OCI-M1 (cell line): ENCODE data around the gene RPS21.
A peak's percentile ranks its signal among the peaks of the same experiment; 100 is the strongest.

Experiments used
- DNase-seq: peaks from one replicate; lab custom pipeline; 2025; lab: John Stamatoyannopoulos, UW

Gene RPS21

DNA sequence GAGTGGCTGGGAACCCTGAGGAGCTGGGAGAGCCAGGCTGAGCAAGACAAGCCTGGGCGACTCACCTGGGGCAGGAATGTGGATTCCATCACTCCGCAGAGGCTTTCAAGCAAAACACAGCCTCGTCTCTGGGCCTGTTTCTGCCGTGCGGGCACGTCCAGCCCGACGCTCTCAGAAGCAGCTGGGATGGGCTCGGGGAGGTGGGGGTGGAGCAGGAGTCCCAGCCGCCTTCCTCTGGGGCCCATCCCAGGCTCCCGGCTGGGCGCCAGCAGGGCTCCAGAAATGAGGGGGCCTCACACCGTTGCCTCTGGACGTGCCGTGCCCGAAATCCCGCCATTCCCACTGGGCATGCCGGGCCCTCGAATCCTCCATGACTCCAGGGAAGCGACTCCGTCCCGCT lies 8.7 kb upstream of the RPS21 start:
- DNase-seq, result no peak

DNA sequence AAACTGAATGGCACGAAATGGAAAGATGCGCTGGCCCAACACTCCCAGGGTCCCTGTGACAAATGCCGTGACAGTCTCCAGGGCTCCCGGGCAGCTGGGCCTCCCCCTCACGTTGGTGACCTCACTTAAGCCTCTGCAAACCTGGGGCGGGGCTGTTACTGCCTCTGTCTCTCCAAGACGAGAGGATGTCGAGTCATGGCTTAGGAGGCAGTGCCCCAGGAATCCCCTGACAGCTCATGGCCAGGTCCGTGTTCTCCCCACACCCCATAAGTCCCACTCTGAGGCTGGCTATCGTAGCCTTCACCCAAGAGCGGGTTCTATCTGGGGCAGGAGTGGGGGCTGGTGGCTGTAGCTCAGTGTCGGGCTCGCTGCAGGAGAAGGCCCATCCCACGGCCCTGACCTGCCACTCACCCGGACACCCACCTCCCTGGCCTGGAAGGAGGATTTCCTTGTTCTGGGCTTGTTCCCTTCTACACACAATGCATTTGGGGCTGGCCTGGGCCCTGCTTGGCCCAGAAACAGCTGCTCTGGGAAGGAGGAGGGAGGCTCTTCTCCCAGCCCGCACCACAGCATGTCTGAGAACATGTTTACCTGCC lies 5.6 kb upstream of the RPS21 start:
- no peak for DNase-seq

DNA sequence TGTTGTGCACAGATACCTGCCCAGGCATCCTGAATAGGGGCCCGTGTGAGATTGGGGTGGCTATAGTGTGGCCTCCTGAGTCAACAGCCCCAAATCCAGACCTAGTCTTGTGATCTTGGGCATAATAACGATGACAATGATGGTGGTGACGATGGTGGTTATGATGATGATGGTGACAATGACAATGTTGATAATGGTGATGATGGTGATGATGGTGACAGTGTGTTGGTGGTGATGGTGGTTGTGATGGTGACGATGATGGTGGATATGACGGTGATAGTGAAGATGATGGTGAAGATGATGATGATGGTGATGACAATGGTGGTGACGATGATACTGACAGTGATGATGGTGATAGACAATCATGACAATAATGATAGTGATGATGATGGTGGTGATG lies 5.1 kb upstream of the RPS21 start:
- no peak for DNase-seq

DNA sequence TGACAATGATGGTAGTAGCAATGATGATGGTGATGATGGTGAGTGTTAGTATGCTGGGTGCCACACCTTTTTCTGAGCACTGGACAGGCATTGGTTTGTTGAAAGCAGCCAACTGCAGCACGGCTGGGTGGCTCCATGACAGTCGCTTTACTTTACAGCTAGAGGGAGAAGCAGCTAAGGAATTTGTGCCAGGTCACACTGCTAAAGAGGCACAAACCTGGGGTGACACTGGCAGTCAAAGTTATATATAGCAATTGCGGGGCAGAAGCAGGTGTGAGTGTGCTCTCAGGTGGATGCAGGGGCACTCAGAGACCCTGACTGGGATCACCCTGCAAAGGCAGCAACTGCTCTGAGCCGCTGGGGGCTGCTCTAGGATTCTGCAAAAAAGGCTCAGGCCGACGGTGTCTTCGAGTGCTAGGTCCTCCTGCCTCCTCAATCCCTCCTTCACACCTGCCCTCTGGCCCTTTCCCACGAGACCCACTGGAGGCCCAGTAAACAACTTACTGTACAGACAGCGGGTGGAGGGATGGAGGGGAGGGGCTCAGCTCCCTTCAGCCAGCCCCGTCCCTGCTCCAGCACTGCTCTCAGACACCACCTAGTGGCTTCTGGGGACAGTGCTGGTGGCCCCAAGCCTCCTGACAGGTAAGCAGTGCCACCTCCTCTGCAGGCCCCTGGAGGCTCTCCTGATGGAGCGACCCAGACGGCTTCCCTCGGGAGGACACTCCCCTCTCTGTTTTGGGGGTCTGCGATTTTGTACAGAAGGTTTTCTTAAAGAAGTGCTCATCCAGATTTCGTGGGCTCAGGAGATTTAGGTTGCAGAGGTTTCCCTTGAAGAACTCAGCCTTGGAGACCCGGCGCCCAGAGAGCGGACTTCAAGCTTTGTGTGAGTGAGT lies 4.4 kb upstream of the RPS21 start:
- DNase-seq, result peak; percentile 84

DNA sequence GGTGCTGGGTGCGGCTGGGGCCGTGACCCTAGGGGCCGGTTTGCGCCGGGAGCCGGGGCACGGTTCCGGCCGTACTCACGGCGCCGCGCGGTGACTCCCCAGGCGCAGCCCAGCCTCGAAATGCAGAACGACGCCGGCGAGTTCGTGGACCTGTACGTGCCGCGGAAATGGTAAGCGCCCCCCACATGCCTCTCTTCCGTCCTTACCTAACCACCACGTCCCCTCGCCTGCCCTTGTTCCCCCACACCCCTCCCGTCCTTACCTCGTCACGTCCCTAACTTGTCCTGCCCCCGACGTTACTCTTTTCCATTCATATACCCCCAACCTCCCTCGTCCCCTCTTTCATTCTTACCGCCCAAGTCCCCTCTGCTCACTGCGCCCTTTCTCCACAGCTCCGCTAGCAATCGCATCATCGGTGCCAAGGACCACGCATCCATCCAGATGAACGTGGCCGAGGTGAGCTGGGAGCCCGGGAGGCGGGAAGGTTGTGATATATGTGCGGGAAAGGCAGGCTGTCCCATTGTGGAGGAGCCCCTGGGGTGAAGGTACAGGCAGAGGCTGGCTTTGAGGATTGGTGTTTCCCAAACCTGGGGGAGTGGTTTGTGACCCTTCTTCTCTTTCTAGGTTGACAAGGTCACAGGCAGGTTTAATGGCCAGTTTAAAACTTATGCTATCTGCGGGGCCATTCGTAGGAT lies 463 bp downstream of the RPS21 start:
- no peak for DNase-seq

DNA sequence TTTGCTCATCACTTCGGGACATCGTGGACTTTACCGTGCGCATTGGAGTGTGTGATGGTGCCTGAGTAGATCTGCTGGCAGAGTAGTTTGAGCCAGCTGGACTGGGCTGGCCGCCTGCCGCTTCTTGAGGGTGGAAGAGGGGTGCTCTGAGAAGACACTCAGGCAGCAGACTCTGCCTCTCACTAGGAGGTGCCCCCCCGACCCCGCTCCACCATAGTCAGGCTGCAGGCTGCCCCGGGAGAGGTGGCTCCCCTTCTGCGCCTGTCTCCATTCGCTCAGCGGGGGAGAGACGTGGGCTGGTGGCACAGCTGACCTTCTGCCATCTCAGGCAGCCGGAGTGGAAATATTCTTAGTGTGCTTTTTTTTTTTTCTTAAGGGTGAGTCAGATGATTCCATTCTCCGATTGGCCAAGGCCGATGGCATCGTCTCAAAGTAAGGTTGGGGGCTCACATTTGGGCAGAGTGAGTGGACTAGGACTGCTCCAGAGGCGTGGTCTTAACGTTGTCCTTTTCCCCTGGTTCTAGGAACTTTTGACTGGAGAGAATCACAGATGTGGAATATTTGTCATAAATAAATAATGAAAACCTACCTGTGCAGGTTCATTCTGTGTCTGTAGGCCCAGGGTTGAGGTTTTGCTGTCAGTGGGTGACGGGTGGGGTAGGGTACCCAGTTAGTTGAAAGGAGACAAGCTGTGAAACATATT lies 1.2 kb downstream of the RPS21 start:
- DNase-seq, result no peak

DNA sequence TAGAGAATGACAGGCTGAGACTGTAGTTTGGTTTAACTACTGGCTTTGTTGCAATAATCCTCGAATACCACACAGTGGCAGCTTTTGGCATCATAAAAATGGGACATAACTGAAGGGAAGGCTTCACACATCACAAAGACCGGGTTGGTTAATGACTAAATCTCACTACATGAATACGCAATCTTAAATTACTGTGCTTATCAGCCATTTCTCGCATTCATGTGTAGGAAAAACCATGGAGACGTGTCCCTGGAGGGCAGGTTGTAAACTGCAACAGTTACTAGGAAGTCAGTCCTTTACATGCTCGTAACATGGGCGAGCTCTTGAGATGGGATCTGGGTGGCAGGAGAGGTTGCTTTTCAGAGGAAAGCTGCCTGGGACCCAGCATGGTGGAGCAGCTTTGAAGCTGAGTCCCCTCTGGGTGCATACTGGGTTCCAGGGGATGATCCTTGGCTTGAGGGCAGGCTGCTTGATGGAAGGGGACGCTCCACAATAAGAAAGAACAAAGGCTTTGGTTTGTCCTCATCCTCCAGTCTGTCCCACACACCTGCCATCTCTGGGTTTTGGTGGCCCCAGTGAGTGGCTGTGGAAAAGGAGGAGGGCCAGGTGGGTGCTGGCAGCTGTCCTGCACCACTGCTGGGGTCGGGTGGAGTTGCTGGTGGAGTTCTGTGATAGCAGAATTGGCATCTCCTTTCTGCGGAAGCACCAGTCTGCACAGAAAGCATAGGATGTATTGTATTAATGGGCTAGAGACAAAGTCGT lies 2.1 kb downstream of the RPS21 start:
- no peak for DNase-seq

DNA sequence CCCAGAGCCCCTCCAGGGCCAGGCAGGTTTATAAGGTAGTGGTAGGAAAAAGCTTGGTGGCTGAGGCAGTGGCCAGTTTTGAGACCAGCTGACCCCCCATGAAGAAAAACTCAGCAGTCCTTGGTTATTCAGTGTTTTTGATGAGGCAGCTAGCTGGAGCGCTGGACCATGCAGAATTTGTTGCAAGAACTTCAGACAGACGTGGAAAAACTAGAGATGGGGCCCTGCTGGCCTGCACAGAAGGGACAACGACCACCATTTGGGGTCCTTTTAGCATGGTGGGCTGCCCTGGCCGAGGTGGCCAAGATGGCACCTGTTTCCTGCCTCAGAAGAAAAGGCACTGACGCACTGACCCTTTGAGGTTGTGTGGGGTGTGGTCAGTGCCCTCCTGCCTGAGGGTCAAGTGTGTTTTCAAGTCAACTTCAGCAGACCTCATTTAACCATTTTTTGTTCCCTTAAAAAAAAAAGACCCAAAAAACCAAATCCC lies 2.7 kb downstream of the RPS21 start:
- no peak for DNase-seq

DNA sequence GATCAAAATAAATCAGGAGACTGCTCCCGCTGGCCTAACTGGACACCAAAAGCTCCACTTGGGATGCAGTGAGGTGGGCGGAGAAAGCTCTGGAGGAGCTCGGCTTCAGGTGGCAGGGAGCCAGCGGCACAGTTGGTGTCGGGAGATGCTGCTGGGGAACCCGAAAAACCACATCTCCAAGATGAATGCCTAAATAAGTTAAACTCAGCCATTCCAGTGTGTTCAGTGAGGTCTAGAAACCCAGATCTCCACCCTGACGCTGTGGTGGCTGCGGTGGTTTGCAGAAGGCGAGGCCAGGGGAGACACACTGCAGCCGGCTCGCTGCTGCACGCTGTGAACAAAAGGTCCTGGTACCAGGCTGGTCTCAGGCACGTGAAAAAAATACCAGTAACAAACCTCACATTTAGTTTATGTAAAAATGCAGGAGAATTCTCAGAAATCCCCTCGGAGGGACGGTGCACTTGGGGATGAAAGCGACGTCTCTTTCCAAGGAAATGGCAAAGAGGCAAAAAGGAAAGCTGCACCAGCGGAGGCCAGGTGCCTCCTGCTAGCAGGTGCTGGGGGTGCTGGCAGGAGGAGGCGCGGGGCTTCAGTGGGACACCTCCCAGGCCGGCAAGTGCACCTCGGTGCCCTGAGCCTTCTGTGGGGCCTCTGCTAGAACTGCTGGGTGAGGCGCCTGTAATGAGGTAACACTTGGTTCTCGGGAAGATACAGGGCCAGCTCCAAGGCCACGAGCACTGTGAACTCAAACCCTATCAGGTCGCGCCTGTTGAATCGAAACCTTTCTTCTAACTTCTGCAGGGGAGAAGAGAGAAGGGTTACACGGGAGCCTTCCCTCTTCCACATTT lies 3.6 kb downstream of the RPS21 start:
- DNase-seq, result no peak

DNA sequence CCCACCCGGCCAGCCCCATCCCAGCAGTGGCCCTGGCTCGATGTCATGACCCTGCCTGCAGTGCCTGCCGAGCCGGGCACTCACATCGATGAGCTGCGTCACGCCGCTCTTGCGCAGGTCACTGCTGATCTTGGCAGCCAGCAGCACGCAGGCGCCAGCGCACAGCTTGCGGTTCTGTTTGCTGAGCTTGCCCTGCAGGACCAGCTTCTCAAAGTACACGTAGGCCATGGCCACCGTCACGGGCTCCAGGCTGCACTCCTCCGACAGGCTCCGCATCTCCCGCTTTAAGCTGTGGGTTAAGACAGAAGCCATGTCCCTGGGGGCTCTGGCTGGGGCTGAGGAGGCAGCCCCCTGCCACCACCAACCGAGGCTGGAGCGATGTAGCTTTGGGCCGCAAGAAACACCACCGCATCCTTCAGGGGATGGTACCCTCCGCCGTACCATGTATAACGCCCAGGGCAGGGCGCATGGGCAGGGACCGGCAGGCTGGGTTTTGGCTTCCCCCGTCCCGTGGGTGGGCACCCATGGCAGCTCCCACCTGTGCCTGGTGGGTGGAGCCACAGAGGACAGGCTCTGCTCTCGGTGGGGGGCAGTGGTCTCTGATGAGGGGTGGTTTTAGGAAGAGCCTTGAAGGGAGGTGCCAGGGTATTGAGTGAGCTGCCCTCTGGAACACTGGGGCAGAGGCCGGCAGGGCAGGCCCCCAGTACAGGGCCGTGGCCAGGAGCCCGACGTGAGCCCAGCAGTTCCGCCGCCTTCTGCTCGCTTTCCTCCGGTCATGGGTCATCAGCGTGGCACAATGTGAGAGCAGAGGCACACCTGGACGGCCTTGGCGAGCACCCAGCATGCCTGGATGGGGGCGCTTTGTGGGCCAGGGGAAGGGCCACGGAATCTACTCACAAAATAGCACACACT lies 4.5 kb downstream of the RPS21 start:
- DNase-seq, result no peak

DNA sequence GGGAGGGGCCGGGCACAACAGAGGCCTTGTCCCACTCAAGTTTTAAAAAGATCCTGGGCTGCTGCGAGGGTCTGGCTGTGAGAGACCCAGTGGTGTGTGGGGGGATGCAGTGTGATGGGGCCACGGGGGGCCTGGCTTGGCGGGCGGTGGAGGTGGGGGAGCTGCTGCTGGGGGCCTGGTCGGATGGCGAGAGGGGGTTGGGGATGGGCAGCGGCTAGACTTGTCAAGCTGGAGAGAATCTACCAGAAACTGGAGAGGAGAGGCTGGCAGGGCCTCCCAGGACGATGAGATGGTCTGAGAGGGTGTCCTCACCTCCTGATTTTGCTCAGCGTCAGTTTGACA lies 5.1 kb downstream of the RPS21 start:
- DNase-seq, result no peak

DNA sequence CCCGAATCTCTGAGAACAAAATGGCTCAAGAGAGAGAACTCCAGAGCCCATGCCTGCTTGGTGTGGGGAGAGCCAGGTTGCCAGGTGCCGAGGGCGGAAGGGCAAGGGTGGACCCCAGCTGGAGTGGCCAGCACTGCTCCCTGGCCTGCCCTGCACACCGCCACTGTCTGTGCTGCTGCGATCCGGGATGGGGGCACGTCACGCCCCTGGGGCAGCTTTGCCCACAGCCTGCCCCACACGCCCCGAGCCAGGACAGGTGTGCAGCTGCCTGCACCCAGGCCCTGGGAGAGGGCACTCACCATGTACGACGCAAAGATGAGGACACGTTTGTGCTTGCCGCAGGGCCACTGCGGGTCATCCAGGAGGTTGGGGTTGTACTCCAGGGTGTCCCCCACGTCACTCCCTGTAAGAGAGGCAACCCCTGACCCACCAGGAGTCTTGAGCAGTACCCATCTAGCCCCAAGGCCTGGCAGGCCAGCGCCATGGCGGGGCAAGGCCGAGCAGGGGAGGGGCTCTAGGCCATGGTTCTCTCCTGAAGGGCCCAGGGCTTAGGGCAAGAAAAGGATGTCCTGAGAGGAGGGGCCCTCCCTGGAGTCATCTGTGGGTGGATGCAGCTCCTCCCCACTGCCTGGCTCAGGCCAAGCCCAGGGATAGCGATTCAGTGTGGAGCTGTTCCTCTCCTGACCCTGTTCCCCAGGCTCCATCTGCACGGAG lies 5.9 kb downstream of the RPS21 start:
- DNase-seq, result no peak

DNA sequence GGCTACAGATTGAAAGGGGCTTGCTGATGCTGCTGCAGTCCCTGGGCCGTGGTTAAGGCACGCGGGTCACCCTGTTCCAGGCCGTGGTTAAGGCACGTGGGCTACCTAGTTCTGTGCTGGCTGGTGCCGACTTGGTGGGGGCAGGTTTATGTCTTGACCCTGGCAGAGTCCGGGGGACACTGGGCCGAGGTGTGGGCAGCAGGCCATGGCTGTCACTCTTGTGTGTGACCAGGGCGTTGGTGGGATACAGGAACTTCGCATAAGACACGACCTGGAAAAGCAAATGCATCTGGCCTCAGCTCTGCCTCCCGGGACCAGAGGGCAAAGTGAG lies 6.4 kb downstream of the RPS21 start:
- DNase-seq, result no peak

DNA sequence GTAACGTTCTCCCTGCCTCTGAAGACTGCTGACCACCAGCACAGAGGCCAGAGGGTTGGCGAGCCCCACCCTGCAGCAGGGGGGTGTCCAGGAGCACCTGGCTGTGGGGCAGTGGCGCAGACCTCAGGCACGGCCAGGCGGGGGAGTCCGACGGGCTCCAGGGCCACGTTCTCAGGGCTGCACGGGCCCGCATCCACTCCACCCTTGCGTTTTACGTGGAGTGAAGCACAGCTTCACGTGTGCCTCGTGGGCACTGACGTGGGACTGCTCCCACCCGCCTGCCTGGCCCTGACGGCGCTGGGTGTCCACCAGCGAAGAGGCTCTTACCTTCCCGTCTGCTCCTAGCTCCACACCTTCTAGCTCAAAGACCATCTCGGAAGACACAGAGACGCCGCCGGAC lies 6.9 kb downstream of the RPS21 start:
- DNase-seq, result no peak

DNA sequence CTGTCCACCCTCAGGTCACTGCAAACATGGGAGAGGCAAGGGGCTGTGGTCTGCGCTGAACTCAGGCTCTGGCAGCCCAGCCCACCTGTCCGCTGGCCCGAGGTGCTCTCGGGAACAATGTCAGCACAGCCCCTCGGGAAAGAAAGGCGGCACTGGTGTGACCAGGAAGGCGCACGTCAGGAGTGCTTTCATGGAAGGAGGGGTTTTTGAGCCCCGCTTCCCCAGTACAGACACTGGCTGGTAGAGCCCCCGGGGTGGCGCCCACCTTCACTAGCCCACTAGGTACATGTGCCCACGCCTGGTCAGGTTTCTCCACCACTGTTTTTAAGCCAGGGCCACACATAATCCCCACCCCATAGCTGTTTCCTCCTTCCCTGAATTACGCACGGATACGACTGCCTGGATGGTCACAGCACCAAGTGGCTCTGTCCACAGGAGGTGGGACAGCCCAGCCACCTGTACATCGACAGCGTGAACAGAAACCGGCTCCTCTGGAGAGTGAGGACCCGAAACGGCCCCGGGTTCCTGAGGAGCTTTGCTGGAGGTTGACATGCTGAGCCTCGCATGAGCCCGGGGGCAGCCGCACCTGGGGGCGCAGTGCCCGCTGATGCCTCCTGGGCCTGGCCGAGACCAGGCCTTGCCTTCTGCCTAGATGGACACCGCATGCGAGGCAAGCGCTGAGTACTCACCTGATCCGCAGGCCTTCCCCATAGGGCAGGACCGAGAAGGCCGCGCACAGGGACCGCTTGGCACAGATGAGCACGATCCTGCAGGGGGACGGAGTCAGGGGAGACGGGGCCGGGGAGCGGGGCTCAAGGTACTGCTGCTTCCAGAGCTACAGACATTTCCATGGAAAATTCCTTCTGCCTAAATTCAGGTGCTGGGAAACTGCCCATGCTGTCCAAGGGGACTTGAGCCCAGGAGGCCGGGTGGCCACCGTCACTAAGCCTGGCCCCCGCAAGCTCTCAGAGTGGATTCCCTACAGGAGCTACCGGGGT lies 7.6 kb downstream of the RPS21 start:
- no peak for DNase-seq

DNA sequence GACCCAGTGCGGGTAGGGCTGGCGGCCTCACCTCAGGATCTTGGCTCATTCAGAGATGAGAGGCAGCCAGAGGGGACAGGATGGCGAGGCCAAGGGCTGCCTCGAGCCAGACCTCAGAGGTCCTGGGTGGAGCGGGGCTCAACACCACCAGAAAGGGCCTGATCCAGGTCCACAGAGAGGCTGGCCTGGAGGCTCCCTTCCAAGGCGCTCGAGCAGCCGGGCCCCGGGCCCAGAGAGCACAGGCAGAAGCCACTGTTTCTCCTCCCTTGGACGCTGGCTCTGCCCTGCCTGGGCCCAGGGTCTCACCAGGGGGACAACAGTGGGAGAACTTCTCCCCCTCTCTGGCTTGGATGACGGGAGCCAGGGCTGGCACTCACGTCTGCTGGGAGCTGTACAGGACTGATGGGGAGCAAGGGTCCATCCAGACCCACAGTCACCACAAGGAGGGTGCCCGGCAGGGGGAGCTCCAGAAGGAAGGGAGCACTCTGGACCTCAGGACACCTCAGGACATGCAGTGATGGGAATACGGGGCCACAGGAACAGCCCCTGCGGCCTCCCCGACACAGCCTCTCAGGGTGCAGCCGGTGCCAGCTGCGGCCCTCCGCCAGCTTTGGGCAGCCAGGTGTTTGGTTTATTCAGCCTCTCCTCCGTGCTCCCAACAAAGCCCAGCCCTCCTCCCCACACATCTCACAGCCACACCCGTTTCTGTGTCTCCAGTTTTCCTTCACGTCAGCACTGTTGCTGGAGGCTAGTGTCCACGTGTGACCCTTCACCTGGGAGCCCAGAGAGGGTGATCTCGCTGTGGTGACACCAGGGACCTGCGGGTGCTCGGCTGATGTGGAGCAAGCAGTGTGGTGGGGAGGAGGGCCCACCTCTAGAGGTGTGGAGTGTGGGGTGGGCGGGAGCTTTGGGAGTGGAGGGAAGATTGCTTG lies 8.7 kb downstream of the RPS21 start:
- peak; percentile 23 for DNase-seq
